Nephron (organoid): ENCODE measurements around the gene SF3A2.
A peak's percentile ranks its signal among the peaks of the same experiment; 100 is the strongest.

Source experiments
- H3K27ac Mint-ChIP-seq, 3 experiments: 2 replicates each; pipeline ENCODE4 v1.8.0; 2020; ENCODE audit warnings: mixed read lengths in 3 of 3, mild to moderate bottlenecking in 2 of 3, moderate library complexity in 1 of 3
- H3K27me3 Mint-ChIP-seq: 2 replicates; pipeline ENCODE4 v1.8.0; 2021; ENCODE audit warnings: low read depth, mild to moderate bottlenecking, moderate library complexity, mixed read lengths
- H3K36me3 Mint-ChIP-seq: 2 replicates; pipeline ENCODE4 v1.8.0; 2020; ENCODE audit warnings: low read depth, mixed read lengths
- H3K4me1 Mint-ChIP-seq: 2 replicates; pipeline ENCODE4 v1.8.0; 2020; ENCODE audit warnings: mixed read lengths
- H3K4me3 Mint-ChIP-seq, 3 experiments: 2 replicates each; pipeline ENCODE4 v1.8.0; 2020; ENCODE audit warnings: mild to moderate bottlenecking in 3 of 3, mixed read lengths in 3 of 3, moderate library complexity in 2 of 3
- H3K9me3 Mint-ChIP-seq: 2 replicates; pipeline ENCODE4 v1.8.0; 2020; ENCODE audit warnings: mixed read lengths
- TF ChIP-seq, protein P1 (sequence below), 3 experiments: fragments of 200-600 bp; sonication (generic); IDR thresholded peaks; one replicate each; pipeline ENCODE4 v1.5.0; 2021; ENCODE audit warnings: antibody characterized with exemption in 3 of 3; ENCODE audit not compliant: unreplicated experiment in 3 of 3

SF3A2 gene

DNA sequence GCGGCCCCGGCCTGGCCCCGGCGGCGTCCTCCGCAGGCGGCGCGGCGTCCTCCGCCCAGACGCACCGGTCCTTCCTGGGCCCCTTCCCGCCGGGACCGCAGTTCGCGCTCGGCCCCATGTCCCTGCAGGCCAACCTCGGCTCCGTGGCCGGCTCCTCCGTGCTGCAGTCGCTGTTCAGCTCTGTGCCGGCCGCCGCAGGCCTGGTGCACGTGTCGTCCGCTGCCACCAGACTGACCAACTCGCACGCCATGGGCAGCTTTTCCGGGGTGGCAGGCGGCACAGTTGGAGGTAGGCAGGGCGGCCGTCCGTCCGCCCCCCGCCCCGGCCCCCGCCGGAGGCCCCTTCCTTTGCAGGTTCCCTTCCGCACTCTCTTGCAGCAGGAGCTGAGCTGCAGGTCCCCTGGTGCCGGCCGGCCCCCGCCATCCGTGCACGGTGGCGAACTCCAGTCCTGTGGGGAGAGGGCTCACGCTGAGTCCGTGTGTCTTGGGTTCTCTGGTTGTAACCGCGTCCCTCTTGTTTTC is 9.7 kb upstream of the SF3A2 start:
- TF ChIP-seq, protein P1, sequence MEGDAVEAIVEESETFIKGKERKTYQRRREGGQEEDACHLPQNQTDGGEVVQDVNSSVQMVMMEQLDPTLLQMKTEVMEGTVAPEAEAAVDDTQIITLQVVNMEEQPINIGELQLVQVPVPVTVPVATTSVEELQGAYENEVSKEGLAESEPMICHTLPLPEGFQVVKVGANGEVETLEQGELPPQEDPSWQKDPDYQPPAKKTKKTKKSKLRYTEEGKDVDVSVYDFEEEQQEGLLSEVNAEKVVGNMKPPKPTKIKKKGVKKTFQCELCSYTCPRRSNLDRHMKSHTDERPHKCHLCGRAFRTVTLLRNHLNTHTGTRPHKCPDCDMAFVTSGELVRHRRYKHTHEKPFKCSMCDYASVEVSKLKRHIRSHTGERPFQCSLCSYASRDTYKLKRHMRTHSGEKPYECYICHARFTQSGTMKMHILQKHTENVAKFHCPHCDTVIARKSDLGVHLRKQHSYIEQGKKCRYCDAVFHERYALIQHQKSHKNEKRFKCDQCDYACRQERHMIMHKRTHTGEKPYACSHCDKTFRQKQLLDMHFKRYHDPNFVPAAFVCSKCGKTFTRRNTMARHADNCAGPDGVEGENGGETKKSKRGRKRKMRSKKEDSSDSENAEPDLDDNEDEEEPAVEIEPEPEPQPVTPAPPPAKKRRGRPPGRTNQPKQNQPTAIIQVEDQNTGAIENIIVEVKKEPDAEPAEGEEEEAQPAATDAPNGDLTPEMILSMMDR (IDR thresholded peaks at IDR 0.05; ENCODE audit: unreplicated experiment in 3 of 3): no peak

DNA sequence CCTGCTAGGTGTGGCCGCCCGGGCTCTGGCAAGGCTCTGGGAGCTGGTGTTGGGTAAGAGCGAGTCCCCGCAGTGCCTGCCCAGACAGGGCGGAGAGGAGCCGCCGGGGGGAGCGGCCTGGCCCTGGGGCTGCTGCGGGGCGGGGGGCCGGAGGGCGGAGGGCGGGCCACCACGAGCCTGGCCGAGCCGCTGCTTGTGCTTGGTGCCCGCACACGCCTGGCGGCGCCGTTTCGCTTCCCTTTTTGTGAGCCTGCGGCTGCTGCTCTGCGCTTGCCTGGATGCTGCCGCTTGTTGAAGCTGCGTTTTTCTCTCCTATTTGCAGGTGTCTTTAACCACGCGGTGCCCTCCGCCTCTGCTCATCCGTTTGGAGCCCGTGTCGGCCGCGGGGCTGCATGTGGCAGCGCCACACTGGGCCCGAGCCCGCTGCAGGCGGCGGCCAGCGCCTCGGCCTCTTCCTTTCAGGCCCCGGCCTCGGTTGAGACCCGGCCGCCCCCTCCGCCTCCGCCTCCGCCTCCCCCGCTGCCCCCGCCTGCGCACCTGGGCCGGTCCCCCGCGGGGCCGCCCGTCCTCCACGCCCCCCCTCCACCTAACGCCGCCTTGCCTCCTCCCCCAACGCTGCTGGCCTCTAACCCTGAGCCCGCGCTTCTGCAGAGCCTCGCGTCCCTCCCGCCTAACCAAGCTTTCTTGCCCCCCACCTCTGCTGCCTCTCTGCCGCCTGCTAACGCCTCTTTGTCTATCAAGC is 9.0 kb upstream of the SF3A2 start:
- TF ChIP-seq, protein P1 (IDR thresholded peaks at IDR 0.05; ENCODE audit: unreplicated experiment in 3 of 3): no peak
- H3K36me3 Mint-ChIP-seq: peaks cover 27% of the 10 kb centered on the region
- H3K27ac Mint-ChIP-seq: no peak overlapping the region
- H3K4me3 Mint-ChIP-seq: no peak overlapping the region
- no peaks in the 10 kb centered on the region for H3K27me3 Mint-ChIP-seq
- H3K9me3 Mint-ChIP-seq: no peaks in the 10 kb centered on the region
- no peaks in the 10 kb centered on the region for H3K4me1 Mint-ChIP-seq

More for the DNA sequence above, 9.7 kb upstream of the SF3A2 start:
- Mint-ChIP-seq H3K27ac (no peak overlapping the region), H3K27me3 (no peaks in the 10 kb centered on the region), H3K4me3 (no peak overlapping the region), H3K9me3 (no peaks in the 10 kb centered on the region), H3K36me3 (peaks cover 27% of the 10 kb centered on the region), H3K4me1 (no peaks in the 10 kb centered on the region)

DNA sequence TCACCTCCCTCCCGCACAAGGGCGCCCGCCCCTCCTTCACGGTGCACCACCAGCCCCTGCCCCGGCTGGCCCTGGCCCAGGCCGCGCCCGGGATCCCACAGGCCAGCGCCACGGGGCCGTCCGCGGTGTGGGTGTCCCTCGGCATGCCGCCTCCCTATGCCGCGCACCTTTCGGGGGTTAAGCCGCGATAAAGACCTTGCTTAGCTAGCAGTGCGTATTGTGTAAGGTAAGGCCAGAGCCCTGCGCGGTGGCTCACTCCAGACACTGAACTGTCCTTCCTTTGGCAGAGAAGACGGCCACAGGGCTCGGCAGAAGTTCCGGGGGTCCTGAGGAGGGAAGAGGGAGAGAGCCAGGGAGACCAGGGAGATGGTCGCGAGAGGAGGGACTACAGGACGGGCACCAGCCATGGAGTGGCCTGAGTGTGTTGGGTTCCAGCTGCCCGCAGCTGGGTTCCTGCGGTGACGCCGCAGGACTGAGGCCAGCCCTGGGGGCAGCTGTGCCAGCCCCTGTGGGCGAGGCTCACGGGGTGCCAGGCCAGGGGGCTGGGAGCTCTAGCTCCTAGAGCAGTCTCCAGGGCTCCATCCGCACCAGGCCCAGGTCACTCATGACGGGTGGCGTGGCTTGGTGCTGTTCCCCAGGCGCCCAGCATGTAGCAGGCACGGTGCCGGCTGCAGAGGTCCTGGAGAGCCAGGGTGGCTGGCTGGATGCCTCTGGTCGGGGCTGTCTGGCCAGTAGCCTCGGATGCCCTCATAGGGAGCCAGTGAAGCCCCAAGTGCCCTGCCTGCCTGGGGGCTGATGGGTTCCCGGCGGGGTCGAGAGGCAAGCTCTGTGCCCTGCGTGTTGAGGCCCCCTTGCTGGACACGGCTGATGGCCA is 8.2 kb upstream of the SF3A2 start:
- Mint-ChIP-seq H3K27me3 (no peaks in the 10 kb centered on the region), H3K36me3 (peaks cover 27% of the 10 kb centered on the region), H3K4me1 (no peaks in the 10 kb centered on the region), H3K4me3 (no peak overlapping the region), H3K27ac (no peak overlapping the region), H3K9me3 (no peaks in the 10 kb centered on the region)
- TF ChIP-seq, protein P1 (IDR thresholded peaks at IDR 0.05; ENCODE audit: unreplicated experiment in 3 of 3): no peak

DNA sequence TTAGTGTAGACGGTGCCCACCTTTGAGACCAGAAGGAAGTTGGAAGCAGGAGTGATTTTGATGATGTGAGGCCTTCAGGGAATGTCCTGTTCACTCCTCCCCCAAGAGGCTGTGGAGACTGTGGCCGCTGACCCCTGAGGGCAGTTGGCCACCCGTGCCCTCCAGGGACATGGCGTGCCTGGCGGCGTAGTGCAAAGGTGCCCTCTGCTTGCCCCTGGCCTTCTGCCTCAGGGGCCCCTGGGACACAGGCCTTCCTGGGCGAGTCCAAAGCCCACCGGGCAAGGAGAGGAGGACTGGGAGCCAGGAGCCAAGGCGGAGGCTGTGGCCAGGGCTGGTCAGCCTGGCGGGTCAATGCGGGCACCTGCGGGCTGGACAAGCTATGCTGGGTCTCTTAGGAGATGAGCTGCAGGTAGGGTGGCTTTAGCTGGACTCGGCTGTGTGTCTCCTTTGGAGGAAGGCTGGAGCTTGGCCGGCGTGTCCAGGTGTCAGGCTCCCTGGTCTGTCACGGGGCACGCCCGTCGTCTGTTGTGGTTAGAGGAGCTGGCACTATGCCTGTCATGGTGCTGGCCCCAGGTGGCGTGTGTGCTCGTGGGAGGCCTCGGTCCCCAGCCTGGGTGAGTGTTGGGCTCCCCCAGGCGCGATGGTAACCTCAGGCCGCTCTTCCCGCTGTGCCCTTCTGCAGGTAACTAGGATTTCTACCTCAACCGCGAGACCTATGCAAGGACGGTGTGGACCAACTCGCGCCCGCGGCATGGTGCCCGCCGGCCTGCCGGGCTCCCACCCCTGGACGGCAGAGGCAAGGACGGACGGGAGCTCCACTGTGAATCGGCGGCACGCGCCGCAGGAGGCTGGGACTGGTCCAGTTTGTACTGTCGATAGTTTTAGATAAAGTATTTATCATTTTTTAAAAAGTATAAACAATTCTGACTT is 7.3 kb upstream of the SF3A2 start:
- Mint-ChIP-seq H3K27ac (no peak overlapping the region), H3K9me3 (no peaks in the 10 kb centered on the region), H3K4me1 (no peaks in the 10 kb centered on the region), H3K36me3 (peaks cover 24% of the 10 kb centered on the region), H3K27me3 (no peaks in the 10 kb centered on the region), H3K4me3 (no peak overlapping the region)
- TF ChIP-seq, protein P1 (IDR thresholded peaks at IDR 0.05; ENCODE audit: unreplicated experiment in 3 of 3): no peak

DNA sequence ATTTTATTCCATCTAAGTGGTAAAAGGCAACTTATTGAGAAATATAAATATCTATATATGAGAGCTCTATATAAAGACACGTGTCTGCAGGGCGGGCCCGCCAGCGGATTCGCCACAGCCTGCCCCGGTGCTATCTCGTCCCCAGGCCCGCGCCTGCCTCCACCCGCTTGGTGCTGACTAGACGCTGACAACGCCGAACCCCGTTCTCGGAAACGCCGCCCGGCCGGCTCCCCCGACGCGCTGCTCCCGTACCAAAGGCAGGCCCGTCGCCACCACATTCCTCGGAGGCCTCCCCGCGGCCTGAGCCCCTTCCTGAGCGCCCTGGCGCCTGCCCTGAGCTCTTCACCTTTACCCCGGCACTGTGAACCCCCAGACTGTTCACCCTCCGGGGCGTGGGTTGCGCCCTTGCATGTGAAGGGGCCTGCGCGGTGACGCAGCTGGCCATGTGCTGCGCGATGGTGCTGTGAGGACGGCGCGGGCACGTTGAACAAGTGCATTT is 6.5 kb upstream of the SF3A2 start:
- H3K4me3 Mint-ChIP-seq: peak overlapping the region in 2 of 3 experiments; percentile 26 to 59

More for the DNA sequence above, 6.5 kb upstream of the SF3A2 start:
- Mint-ChIP-seq H3K27ac (peak overlapping the region in 2 of 3 experiments; percentile 47 to 54), H3K27me3 (no peaks in the 10 kb centered on the region), H3K4me1 (peaks cover 2% of the 10 kb centered on the region), H3K9me3 (no peaks in the 10 kb centered on the region), H3K36me3 (peaks cover 18% of the 10 kb centered on the region)
- TF ChIP-seq, protein P1 (IDR thresholded peaks at IDR 0.05; ENCODE audit: unreplicated experiment in 3 of 3): no peak
